SKM-1 treated with dmso at 0.1 percent for 144 hours (cell line): ENCODE measurements around the gene TTC7B.

Source experiments
- DNase-seq: peaks from one replicate; lab custom pipeline; 2025; ENCODE audit not compliant: unreplicated experiment; lab: John Stamatoyannopoulos, UW

Gene TTC7B

GRCh38 chr14:90552465-90553297, 263.5 kb downstream of the TTC7B start:
- DNase-seq: no peak

- no peak for DNase-seq
Observed at GRCh38 chr14:90551733-90552464, 264.3 kb downstream of the TTC7B start.

- no peak for DNase-seq
Observed at GRCh38 chr14:90551070-90551704, 265.0 kb downstream of the TTC7B start.

- DNase-seq: no peak
Observed at GRCh38 chr14:90549794-90550641, 266.2 kb downstream of the TTC7B start.

GRCh38 chr14:90548455-90548854, 267.8 kb downstream of the TTC7B start:
- DNase-seq: no peak

- no peak for DNase-seq
Observed at GRCh38 chr14:90547968-90548367, 268.3 kb downstream of the TTC7B start.

GRCh38 chr14:90547250-90547649, 269.0 kb downstream of the TTC7B start:
- no peak for DNase-seq

- no peak for DNase-seq
Observed at GRCh38 chr14:90546767-90547166, 269.5 kb downstream of the TTC7B start.

- no peak for DNase-seq
Observed at GRCh38 chr14:90545966-90546751, 270.1 kb downstream of the TTC7B start.

GRCh38 chr14:90545382-90545781, 270.8 kb downstream of the TTC7B start:
- DNase-seq: no peak

GRCh38 chr14:90544971-90545370, 271.3 kb downstream of the TTC7B start:
- no peak for DNase-seq

- no peak for DNase-seq
Observed at GRCh38 chr14:90544566-90544965, 271.7 kb downstream of the TTC7B start.

GRCh38 chr14:90543876-90544275, 272.4 kb downstream of the TTC7B start:
- no peak for DNase-seq

- DNase-seq: no peak
Observed at GRCh38 chr14:90541076-90541634, 275.1 kb downstream of the TTC7B start.

- no peak for DNase-seq
Observed at GRCh38 chr14:90540437-90540836, 275.8 kb downstream of the TTC7B start.

GRCh38 chr14:90539996-90540395, 276.2 kb downstream of the TTC7B start:
- DNase-seq: no peak

- no peak for DNase-seq
Observed at GRCh38 chr14:90539496-90539775, 276.8 kb downstream of the TTC7B start.

GRCh38 chr14:90538716-90539495, 277.3 kb downstream of the TTC7B start:
- no peak for DNase-seq

- DNase-seq: no peak
Observed at GRCh38 chr14:90538095-90538494, 278.1 kb downstream of the TTC7B start.
